Keratinocyte (primary cell): ENCODE data around the gene EPHB6. TPM values are rescaled to one million over a fixed set of nuclear protein-coding genes. Genes with fewer than 3 reads are reported as not detected.

Experiments
- DNase-seq: peaks from one replicate; pipeline ENCODE4 v3.0.0-alpha.2; 2011; ENCODE audit warnings: low read depth, missing footprints, low spot score
- FAIRE-seq: peaks from 2 replicates; lab custom pipeline; 2011; peaks lifted over from hg19 to GRCh38; lab: Jason Lieb, UNC
- H2AFZ ChIP-seq: 2 replicates; pipeline ENCODE4 v1.6.0; 2012; ENCODE audit warnings: low read length, control low read depth, inconsistent platforms; ENCODE audit not compliant: control insufficient read depth
- H3K27ac ChIP-seq: 2 replicates; pipeline ENCODE4 v1.5.1; 2011; ENCODE audit warnings: low read length; ENCODE audit not compliant: control insufficient read depth, insufficient read depth
- H3K27me3 ChIP-seq: 3 replicates; pipeline ENCODE4 v1.6.0; 2011; ENCODE audit warnings: low read length; ENCODE audit not compliant: control insufficient read depth, insufficient read depth; ENCODE audit errors: extremely low read depth
- H3K36me3 ChIP-seq, 2 experiments: 2 replicates in 1 of 2; 3 replicates in 1 of 2; pipeline ENCODE4 v1.5.1; 2011; ENCODE audit warnings: low read length in 2 of 2, mild to moderate bottlenecking in 1 of 2; ENCODE audit not compliant: control insufficient read depth in 2 of 2, insufficient read depth in 2 of 2; ENCODE audit errors: extremely low read depth in 1 of 2
- H3K4me1 ChIP-seq: 3 replicates; pipeline ENCODE4 v1.5.1; 2011; ENCODE audit warnings: low read length; ENCODE audit not compliant: control insufficient read depth, insufficient read depth; ENCODE audit errors: extremely low read depth
- H3K4me2 ChIP-seq: 3 replicates; pipeline ENCODE4 v1.6.0; 2011; ENCODE audit warnings: low read depth, low read length; ENCODE audit not compliant: control insufficient read depth, insufficient read depth; ENCODE audit errors: extremely low read depth
- H3K4me3 ChIP-seq, 3 experiments: fragments of 200-600 bp in 1 of 3; sonication (generic) in 1 of 3; 2 replicates in 2 of 3; 3 replicates in 1 of 3; pipeline ENCODE4 v1.5.1; 2011 to 2016; ENCODE audit warnings: low read length in 3 of 3, mild to moderate bottlenecking in 3 of 3, control low read depth in 2 of 3, inconsistent platforms in 1 of 3, low read depth in 1 of 3, mixed read lengths in 1 of 3, mixed run types in 1 of 3, moderate library complexity in 1 of 3; ENCODE audit not compliant: control insufficient read depth in 2 of 3, insufficient read depth in 2 of 3; ENCODE audit errors: extremely low read depth in 1 of 3
- H3K79me2 ChIP-seq: 2 replicates; pipeline ENCODE4 v1.6.0; 2012; ENCODE audit warnings: low read length; ENCODE audit not compliant: control insufficient read depth, insufficient read depth
- H3K9ac ChIP-seq: 3 replicates; pipeline ENCODE4 v1.6.0; 2011; ENCODE audit warnings: low read length; ENCODE audit not compliant: control insufficient read depth, insufficient read depth; ENCODE audit errors: extremely low read depth
- H3K9me1 ChIP-seq: 3 replicates; pipeline ENCODE4 v1.6.0; 2011; ENCODE audit warnings: low read length; ENCODE audit not compliant: control insufficient read depth, insufficient read depth; ENCODE audit errors: extremely low read depth
- H3K9me3 ChIP-seq: 2 replicates; pipeline ENCODE4 v1.5.1; 2012; ENCODE audit warnings: low read depth, low read length; ENCODE audit not compliant: control insufficient read depth
- H4K20me1 ChIP-seq: 3 replicates; pipeline ENCODE4 v1.6.0; 2011; ENCODE audit warnings: low read length; ENCODE audit not compliant: control insufficient read depth, insufficient read depth; ENCODE audit errors: extremely low read depth
- CTCF ChIP-seq, 3 experiments: IDR thresholded peaks in 1 of 3; conservative IDR thresholded peaks in 1 of 3; optimal IDR thresholded peaks in 1 of 3; 2 replicates in 2 of 3; 3 replicates in 1 of 3; pipeline versions ENCODE3 to v1.5.1; 2011; ENCODE audit warnings: low read length in 3 of 3, mild to moderate bottlenecking in 3 of 3, moderate library complexity in 2 of 3, control low read depth in 1 of 3, inconsistent platforms in 1 of 3; ENCODE audit not compliant: insufficient read depth in 2 of 3; ENCODE audit errors: extremely low read depth in 1 of 3
- EZH2 ChIP-seq: IDR thresholded peaks from one replicate; pipeline ENCODE4 v1.6.1; 2012; ENCODE audit warnings: inconsistent platforms, mild to moderate bottlenecking, low read length, moderate library complexity
- dilution Hi-C: fragments of 300-500 bp; cut with MboI; formaldehyde crosslinking; loops from one replicate; pipeline ENCODE4 v1.7.0; 2020; ENCODE audit warnings: low sequenced_read_pairs; ENCODE audit not compliant: extremely low pct_ligation_motif_present
- polyA plus RNA-seq, 5 experiments: library from polyadenylated mRNA; depleted of rRNA in 3 of 5; stranded (reverse) in 3 of 5; stranded (forward) in 1 of 5; unstranded in 1 of 5; fragments of >200 nt; gene quantifications; 1 replicate in 1 of 5; 2 replicates in 3 of 5; 3 replicates in 1 of 5; pipeline versions ENCODE4 v1.2.1 to v1.2.3, GENCODE V29; 2011 to 2012; ENCODE audit warnings: missing spikeins in 2 of 5, low read depth in 1 of 5, low replicate concordance in 1 of 5

The EPHB6 gene
- polyA plus RNA-seq, 1 donor (not counting 4 experiments of a cell fraction or from before 2014, with no cell fraction given), result 1.9 TPM

GRCh38 chr7:142865766-142866165, 10.9 kb downstream of the EPHB6 start:
- TF ChIP-seq EZH2 (no peak), CTCF (optimal IDR thresholded peaks at IDR 0.05 in 1 of 3, IDR thresholded peaks at IDR 0.05 in 1 of 3, conservative IDR thresholded peaks at IDR 0.05 in 1 of 3; ENCODE audit: extremely low read depth in 1 of 3, insufficient read depth in 2 of 3, low read length in 3 of 3) (no peak)
- Histone ChIP-seq H3K27ac (no peak overlapping the region), H3K9ac (no peak overlapping the region), H3K9me1 (no peaks in the 10 kb centered on the region), H2AFZ (no peak overlapping the region), H3K79me2 (no peaks in the 10 kb centered on the region), H3K4me3 (no peak overlapping the region), H3K36me3 (no peaks in the 10 kb centered on the region), H3K4me1 (no peaks in the 10 kb centered on the region), H3K27me3 (no peaks in the 10 kb centered on the region), H3K4me2 (no peak overlapping the region), H4K20me1 (no peaks in the 10 kb centered on the region), H3K9me3 (no peaks in the 10 kb centered on the region)
- DNase-seq (no peak), FAIRE-seq (no peak)
- dilution Hi-C loops, result no loop called here

DNA sequence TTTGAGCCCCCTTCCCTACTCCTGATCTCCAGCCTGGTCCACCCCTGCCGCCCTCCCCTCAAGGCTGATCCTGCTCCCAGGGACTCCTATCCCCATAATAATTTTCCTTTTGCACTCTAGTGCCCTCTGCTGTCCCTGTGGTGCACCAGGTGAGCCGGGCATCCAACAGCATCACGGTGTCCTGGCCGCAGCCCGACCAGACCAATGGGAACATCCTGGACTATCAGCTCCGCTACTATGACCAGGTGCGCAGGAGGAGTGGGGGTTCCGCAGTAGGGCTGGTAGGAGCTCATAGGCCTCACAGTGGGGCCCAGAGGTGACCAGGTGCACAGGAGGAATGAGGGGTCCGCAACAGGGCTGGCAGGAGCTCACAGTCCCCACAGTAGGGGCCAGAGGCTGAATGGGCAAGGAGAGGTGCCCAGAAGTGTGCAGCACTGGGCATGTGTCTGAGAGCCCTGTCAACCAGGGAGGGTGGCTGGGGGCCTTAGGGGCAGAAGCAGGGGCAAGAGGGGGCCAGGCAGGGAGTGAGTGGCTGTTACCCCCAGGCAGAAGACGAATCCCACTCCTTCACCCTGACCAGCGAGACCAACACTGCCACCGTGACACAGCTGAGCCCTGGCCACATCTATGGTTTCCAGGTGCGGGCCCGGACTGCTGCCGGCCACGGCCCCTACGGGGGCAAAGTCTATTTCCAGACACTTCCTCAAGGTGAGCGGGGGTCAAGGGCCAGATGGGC, 11.7 kb downstream of the EPHB6 start:
- Histone ChIP-seq H3K9me3 (no peaks in the 10 kb centered on the region), H3K27me3 (no peaks in the 10 kb centered on the region), H3K4me2 (no peak overlapping the region), H3K79me2 (no peaks in the 10 kb centered on the region), H4K20me1 (no peaks in the 10 kb centered on the region), H3K9me1 (no peaks in the 10 kb centered on the region), H3K4me3 (no peak overlapping the region), H2AFZ (no peak overlapping the region), H3K36me3 (no peaks in the 10 kb centered on the region), H3K4me1 (no peaks in the 10 kb centered on the region), H3K9ac (no peak overlapping the region), H3K27ac (no peak overlapping the region)
- TF ChIP-seq CTCF (optimal IDR thresholded peaks at IDR 0.05 in 1 of 3, IDR thresholded peaks at IDR 0.05 in 1 of 3, conservative IDR thresholded peaks at IDR 0.05 in 1 of 3; ENCODE audit: extremely low read depth in 1 of 3, insufficient read depth in 2 of 3, low read length in 3 of 3), result peak; percentile 52 to 83 (median 57)
- TF ChIP-seq EZH2, result no peak
- dilution Hi-C loops, result no loop called here
- FAIRE-seq (no peak), DNase-seq (no peak)
